ENCODE measurements around the gene ROBO2. TPM values are rescaled to one million over a fixed set of nuclear protein-coding genes. Genes with fewer than 3 reads are reported as not detected.

Gene ROBO2
- total and polyA plus RNA-seq, 10 donors = 0.41 to 14.8 (median 5.2) TPM

DNA sequence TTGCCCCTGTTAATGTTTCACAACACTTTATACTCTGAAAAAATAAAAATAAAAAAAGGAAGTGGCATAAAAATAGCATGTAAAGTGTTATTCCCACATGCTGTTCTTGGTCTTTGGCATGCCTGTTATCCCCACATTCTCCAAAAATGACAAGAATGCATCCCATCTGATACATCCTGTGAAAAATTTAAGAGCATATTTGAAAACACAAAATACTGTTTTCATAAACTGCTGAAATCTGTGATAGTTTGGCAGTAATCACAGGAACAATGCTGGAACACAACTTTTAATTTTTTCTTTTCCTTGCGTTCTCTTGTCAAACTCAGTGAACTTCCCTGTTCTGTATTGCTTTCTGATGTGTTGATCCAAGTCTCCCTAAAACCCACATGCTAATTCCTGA lies 288.8 kb downstream of the ROBO2 start:
- no peak for DNase-seq

DNA sequence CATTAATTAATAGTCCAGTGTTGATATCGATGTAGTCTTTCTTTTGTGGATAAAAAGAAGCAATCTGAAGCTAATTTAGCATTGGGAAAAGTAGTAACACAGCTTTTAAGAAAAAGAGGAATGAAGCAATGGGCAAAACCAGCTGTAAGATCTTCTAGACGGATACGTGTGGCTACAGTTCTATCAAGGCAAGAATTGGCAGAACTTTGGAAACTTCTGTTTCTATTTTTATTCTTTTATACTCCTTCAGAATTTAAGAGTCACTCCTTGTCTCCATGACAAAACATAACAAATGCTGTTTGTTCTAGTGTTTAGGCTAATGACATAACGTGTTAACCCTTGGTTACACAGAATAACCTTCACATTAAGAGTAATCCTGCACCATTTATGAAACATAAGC lies 289.2 kb downstream of the ROBO2 start:
- Histone ChIP-seq H3K4me3 (no peak overlapping the region), H3K27ac (peak overlapping the region in 6 of 8 donors; percentile 10 to 40 (median 28)), H3K27me3 (replicated peaks in 1 of 7) (no peaks in the 10 kb centered on the region), H3K9me3 (no peaks in the 10 kb centered on the region), H3K4me1 (no peaks in the 10 kb centered on the region), H3K36me3 (no peaks in the 10 kb centered on the region)
- TF ChIP-seq CTCF (IDR thresholded peaks at IDR 0.05 in 8 of 11, conservative IDR thresholded peaks at IDR 0.05 in 3 of 11) (no peak), POLR2A (IDR thresholded peaks at IDR 0.05) (no peak), POLR2AphosphoS5 (IDR thresholded peaks at IDR 0.05) (no peak)
- intact Hi-C loops (cut with DNase I; ENCODE audit: low total_unique reads) = no loop called here
- DNase-seq = no peak
- 60 to 78% (median 71%) methylated on average over 4 of the region's 4 CpGs for WGBS, 5 donors

More for the DNA sequence above, 288.8 kb downstream of the ROBO2 start:
- intact Hi-C loops (cut with DNase I; ENCODE audit: low total_unique reads) = no loop called here
- H3K27ac ChIP-seq = peak overlapping the region in 5 of 8 donors; percentile 10 to 40 (median 22)
- H3K36me3 ChIP-seq = no peaks in the 10 kb centered on the region
- H3K9me3 ChIP-seq = no peaks in the 10 kb centered on the region
- H3K4me1 ChIP-seq = no peaks in the 10 kb centered on the region
- no peaks in the 10 kb centered on the region for H3K27me3 ChIP-seq (replicated peaks in 1 of 7)
- WGBS, 5 donors = 55 to 76% (median 61%) methylated on average over 1 of the region's 1 CpG
- no peak overlapping the region for H3K4me3 ChIP-seq
- TF ChIP-seq CTCF (IDR thresholded peaks at IDR 0.05 in 8 of 11, conservative IDR thresholded peaks at IDR 0.05 in 3 of 11) (no peak), POLR2A (IDR thresholded peaks at IDR 0.05) (no peak), POLR2AphosphoS5 (IDR thresholded peaks at IDR 0.05) (no peak)

- H3K4me1 ChIP-seq = no peaks in the 10 kb centered on the region
- no peak overlapping the region for H3K27ac ChIP-seq
- H3K36me3 ChIP-seq = no peaks in the 10 kb centered on the region
- TF ChIP-seq POLR2A (IDR thresholded peaks at IDR 0.05) (no peak), CTCF (IDR thresholded peaks at IDR 0.05 in 8 of 11, conservative IDR thresholded peaks at IDR 0.05 in 3 of 11) (no peak), POLR2AphosphoS5 (IDR thresholded peaks at IDR 0.05) (no peak)
- no peak for DNase-seq
- intact Hi-C loops (cut with DNase I; ENCODE audit: low total_unique reads) = no loop called here
- 76 to 89% (median 79%) methylated on average over 5 of the region's 5 CpGs for WGBS, 5 donors
- H3K9me3 ChIP-seq = peaks cover 0 to 5% (median 0%) of the 10 kb centered on the region in 8 donors
- H3K4me3 ChIP-seq = no peak overlapping the region
- H3K27me3 ChIP-seq (replicated peaks in 1 of 7) = no peaks in the 10 kb centered on the region
Measured at GRCh38 chr3:77338195-77338594, 298.3 kb downstream of the ROBO2 start.

DNA sequence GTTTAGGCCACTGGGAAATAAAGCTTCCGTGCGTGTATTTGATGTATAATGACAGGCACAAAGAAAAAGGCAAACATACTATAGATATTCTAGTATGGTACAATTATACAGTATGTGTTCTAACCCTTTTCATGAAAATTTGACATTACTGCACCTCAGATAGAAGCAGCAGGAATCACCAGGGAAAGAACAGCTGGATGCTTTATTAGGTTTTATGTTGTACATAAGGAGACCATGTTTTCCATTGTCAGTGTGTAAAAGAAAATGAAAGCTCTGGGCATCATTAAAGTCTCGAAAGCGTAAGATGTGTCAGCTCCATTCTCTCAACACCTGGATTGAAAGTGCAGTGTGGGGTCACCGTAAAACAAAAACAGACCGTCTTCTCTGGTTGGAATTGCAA lies 302.1 kb downstream of the ROBO2 start:
- no peak for DNase-seq
- H3K36me3 ChIP-seq = no peaks in the 10 kb centered on the region
- H3K4me1 ChIP-seq = no peaks in the 10 kb centered on the region
- no peak overlapping the region for H3K27ac ChIP-seq
- intact Hi-C loops (cut with DNase I; ENCODE audit: low total_unique reads) = no loop called here
- H3K4me3 ChIP-seq = no peak overlapping the region
- no peak for TF ChIP-seq CTCF (IDR thresholded peaks at IDR 0.05 in 8 of 11, conservative IDR thresholded peaks at IDR 0.05 in 3 of 11)
- no peak for TF ChIP-seq POLR2AphosphoS5 (IDR thresholded peaks at IDR 0.05)
- no peak for TF ChIP-seq POLR2A (IDR thresholded peaks at IDR 0.05)
- H3K9me3 ChIP-seq = peaks cover 0 to 5% (median 0%) of the 10 kb centered on the region in 8 donors
- no peaks in the 10 kb centered on the region for H3K27me3 ChIP-seq (replicated peaks in 1 of 7)
- 91 to 97% (median 92%) methylated on average over 6 of the region's 6 CpGs for WGBS, 5 donors
